HFF-Myc (cell line): ENCODE data around the gene GTF2H1.
A peak's percentile ranks its signal among the peaks of the same experiment; 100 is the strongest.

Experiments used
- DNase-seq: peaks from one replicate; pipeline ENCODE4 v3.0.0-alpha.2; 2011; ENCODE audit warnings: low read depth; ENCODE audit errors: extremely low read depth
- H3K4me3 ChIP-seq: replicated peaks from 2 replicates; pipeline ENCODE4 v1.5.1; 2011; ENCODE audit warnings: low read depth, mild to moderate bottlenecking, control low read depth, low read length
- TF ChIP-seq, protein P1 (sequence below): IDR thresholded peaks from 2 replicates; pipeline ENCODE4 v1.5.1; 2012; ENCODE audit warnings: mild to moderate bottlenecking, low read depth, low read length, control low read depth; ENCODE audit errors: missing control alignments

Gene GTF2H1

DNA sequence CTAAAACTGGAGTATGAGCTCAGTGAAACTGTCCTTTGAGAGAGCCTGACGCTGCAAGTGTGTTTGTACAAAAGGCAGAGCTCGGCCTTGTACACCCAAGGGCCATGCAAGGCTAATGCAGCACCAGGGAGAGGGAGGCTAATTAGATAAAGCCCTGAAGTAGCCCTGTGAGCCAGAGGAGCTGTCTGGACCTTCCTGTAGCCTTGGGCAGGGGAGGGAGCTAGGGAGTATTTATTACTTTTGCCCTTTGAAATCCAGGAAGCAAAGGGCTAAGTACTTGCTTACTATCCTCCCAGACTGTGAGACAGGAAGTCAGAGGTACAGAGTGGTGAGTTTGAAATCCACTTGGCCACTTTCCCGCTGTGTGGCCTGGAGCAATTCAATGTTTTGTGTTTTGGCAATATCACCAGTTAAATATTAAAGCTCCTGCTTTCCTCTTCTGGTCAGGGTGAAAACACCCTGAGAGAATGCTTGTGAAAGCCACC lies 61.8 kb downstream of the GTF2H1 start:
- peak overlapping the region; percentile 26 for H3K4me3 ChIP-seq
- TF ChIP-seq, protein P1, sequence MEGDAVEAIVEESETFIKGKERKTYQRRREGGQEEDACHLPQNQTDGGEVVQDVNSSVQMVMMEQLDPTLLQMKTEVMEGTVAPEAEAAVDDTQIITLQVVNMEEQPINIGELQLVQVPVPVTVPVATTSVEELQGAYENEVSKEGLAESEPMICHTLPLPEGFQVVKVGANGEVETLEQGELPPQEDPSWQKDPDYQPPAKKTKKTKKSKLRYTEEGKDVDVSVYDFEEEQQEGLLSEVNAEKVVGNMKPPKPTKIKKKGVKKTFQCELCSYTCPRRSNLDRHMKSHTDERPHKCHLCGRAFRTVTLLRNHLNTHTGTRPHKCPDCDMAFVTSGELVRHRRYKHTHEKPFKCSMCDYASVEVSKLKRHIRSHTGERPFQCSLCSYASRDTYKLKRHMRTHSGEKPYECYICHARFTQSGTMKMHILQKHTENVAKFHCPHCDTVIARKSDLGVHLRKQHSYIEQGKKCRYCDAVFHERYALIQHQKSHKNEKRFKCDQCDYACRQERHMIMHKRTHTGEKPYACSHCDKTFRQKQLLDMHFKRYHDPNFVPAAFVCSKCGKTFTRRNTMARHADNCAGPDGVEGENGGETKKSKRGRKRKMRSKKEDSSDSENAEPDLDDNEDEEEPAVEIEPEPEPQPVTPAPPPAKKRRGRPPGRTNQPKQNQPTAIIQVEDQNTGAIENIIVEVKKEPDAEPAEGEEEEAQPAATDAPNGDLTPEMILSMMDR, result no peak
- peak; percentile 81 for DNase-seq

DNA sequence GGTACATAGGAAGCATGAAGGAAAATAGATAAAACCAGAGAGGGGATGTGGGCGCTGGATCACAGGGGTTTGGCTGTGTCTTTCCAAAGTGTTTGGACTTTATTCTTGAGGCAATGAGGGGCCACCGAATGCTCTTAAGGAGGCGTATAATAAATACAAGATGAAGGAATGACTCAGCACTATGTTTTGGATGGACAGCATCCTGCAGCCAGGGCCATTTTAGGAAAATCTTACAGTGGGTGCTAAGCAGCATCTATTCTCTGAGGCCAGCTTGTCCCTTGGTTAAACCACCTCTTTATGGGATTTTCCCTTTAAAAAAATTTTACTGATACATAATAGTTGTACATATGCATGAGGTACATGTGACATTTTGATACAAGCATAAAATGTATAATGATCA lies 67.7 kb downstream of the GTF2H1 start:
- H3K4me3 ChIP-seq, result no peak overlapping the region
- no peak for DNase-seq
- TF ChIP-seq, protein P1, result no peak

DNA sequence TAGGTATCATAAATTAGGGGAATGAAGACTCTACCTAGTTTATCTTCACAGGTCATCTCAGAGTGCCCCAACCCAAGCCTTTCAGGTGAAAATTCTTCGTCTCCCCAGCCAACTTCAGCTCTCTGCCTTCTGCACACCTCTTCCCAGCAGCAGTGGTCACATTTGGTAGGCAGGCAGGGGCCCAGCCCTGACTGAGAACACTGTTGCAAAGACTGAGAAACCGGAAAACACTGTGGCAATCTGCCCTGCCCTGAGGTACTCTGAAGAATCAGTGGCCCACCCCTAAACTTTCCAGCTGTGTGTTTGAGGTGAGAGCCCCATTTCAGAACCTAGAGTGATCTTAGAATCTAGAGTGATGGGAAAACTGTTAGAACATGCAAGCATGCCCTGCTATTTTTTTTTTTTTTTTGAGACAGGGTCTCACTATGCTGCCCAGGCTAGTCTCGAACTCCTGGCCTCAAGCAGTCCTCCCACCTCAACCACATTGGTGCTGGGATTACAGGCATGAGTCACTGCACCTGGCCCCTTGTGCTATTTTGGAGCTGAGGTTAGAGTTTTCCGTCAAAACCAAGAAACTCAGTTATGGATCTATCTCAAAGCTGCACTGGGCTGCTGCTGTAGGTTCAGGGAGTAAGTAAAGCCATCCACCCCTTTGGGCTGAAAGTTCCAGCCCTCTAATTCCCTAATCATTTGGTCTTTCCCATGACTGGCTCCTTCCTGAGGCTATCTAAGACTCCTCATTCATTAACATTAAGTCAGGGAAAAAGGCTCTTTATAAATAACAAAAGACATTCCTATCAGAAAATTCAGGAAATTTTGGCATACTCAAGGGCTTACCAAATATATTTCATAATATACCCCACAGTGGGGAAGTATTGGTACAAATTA lies 70.3 kb downstream of the GTF2H1 start:
- no peak overlapping the region for H3K4me3 ChIP-seq
- DNase-seq, result no peak
- TF ChIP-seq, protein P1, result no peak

DNA sequence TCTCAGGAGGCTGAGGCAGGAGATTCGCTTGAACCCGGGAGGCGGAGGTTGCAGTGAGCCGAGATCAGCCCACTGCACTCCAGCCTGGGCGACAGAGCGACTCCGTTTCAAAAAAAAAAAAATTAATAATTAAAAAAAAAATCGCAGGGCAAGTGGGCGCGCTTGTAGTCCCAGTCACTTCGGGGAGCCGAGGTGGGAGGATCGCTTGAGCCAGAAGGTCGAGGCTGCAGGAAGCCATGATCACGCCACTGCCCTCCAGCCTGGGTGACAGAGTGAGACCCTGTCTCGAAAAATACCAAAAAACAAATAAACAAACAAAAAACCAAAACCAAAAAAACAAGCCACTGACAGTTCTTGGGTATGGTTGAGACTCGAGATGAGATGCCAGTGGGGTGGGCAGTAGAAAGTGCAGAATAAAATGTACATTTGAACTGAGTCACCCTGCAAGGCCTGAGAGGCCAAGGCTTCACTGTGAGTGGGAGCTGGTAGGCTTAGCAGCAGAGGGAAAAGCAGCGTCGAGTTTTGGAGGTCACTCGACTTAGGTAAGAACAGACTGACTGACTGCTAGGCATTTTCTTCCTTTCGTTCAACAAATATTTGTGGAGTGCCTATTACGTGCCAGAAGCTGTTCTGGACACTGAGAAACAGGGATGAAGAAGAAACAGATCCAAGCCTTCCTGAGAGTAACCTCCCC lies 71.4 kb downstream of the GTF2H1 start:
- H3K4me3 ChIP-seq, result peak overlapping the region; percentile 90

DNA sequence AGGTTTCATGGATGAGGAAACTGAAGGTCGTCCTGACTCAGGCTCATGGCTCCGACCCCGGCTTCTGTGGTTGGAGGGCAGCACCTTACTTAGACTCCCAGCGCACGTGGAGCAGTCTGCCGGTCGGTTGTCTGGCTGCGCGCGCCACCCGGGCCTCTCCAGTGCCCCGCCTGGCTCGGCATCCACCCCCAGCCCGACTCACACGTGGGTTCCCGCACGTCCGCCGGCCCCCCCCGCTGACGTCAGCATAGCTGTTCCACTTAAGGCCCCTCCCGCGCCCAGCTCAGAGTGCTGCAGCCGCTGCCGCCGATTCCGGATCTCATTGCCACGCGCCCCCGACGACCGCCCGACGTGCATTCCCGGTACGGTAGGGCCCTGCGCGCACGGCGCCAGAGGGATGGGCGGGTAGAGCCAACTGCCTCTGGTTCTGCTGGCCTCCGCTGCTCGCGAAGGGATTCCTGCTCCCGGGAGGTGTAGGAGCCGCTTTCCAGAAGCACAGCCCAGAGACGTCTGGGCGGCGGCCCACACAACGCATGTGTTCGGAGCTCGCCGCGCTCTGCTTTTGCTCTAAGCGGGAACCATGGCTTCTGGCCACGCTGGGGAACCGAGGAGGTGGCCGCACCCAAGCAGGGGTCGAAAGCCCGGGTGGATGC lies 72.0 kb downstream of the GTF2H1 start, which contains the start of gene LDHA:
Gene LDHA, plus strand, starts transcription at position 289 of the 653 bp plus-strand sequence. CDS start 2,280 bp downstream, outside the sequence.
- H3K4me3 ChIP-seq, result peak within 1 kb of the TSS; percentile 90
- peak; percentile 79 for DNase-seq
- TF ChIP-seq, protein P1, result no peak

More for the DNA sequence above, 71.4 kb downstream of the GTF2H1 start:
- DNase-seq, result no peak
- TF ChIP-seq, protein P1, result no peak

DNA sequence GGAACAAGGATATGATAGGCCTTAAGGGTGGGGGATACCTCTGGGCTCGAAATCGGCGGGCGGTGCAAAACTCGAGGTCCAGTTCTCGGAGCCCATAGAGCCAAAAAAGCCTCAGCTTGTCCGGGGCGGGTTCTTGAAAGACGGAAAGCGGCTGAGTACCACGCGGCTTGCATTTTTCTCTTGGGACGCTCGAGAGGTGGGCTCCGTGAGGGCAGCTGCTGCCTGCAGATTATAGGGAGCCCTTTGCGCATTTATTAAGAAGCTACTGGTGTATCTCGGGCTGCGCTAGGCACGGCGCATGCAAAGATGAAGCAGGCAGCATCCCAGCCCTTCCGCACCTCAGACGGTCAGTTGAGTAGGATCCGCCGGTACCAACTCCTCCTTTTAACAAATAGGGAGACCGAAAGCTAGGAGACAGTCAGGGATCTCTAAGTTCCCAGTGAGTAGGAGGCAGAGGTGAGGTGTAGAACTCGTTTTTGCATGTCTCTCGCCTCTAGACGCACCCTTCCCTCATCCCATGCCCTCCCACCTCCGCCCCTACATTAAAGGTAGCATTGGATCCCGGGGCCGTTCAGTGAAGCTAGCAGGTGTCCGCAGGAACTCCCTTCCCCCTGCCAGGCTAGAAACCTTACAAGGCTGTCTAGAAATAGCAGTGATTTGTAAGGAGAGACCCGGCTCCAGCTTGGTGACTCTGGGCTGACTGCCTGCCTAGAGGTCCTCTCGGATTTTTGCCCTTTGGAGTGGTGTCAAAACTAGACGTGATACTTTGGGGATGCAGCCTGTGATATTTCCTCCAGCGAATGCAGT lies 72.8 kb downstream of the GTF2H1 start:
- peak overlapping the region; percentile 90 for H3K4me3 ChIP-seq
- no peak for DNase-seq
- TF ChIP-seq, protein P1, result no peak
